ENCODE results near the gene ONECUT2. TPM values are rescaled to one million over a fixed set of nuclear protein-coding genes. Genes with fewer than 3 reads are reported as not detected.
A peak's percentile ranks its signal among the peaks of the same experiment; 100 is the strongest.
"Not testable (repeated sequence)": the region's sequence is repeated elsewhere in the genome, so short reads cannot be mapped to it uniquely, and the experiment has no call there.

The ONECUT2 gene
- total and polyA plus RNA-seq, 9 of the 15 experiments (the other 6 are each of a cell fraction or from before 2014, with no cell fraction given): 0.27 to 2.5 (median 0.83) TPM

- TF ChIP-seq NBN (IDR thresholded peaks at IDR 0.05; ENCODE audit: low read depth): no peak
Measured at GRCh38 chr18:57519668-57520424, 84.7 kb downstream of the ONECUT2 start (continued).

GRCh38 chr18:57522348-57522747, 87.2 kb downstream of the ONECUT2 start:
- H3K9ac ChIP-seq (ENCODE audit: insufficient read depth in 1 of 2, low read depth in 2 of 2, low read length in 2 of 2); H3K36me3 ChIP-seq (ENCODE audit: control insufficient read depth, insufficient read depth, low read length); ATAC-seq; H3K79me2 ChIP-seq (ENCODE audit: control insufficient read depth, insufficient read depth, low read length); H3K4me1 ChIP-seq (replicated peaks in 1 of 2; ENCODE audit: control insufficient read depth in 2 of 2, insufficient read depth in 2 of 2, low read length in 2 of 2); H4K20me1 ChIP-seq (replicated peaks; ENCODE audit: control insufficient read depth, insufficient read depth, low read length); H2AFZ ChIP-seq (ENCODE audit: low read depth, low read length); in situ Hi-C loops (cut with MboI); DNase-seq (ENCODE audit: extremely low read depth in 1 of 4, low spot score in 3 of 4); H3K9me1 ChIP-seq (ENCODE audit: control insufficient read depth, insufficient read depth, low read length); POLR2A ChIA-PET; CTCF ChIA-PET (ENCODE audit: low intra/inter-chr PET ratio); H3K4me3 ChIP-seq; H3K9me3 ChIP-seq (replicated peaks; ENCODE audit: control insufficient read depth, insufficient read depth, low read depth, low read length); H3K27ac ChIP-seq (ENCODE audit: extremely low read depth, low read depth, low read length); H3K27me3 ChIP-seq (ENCODE audit: control insufficient read depth in 2 of 2, insufficient read depth in 2 of 2, low read length in 2 of 2); BruUV-seq (replicated peaks); H3K4me2 ChIP-seq (ENCODE audit: insufficient read depth, low read length); intact Hi-C loops (cut with micrococcal nuclease): not testable (repeated sequence)
- FAIRE-seq: peak; percentile 74

- Histone ChIP-seq H3K4me3 (no peak overlapping the region), H4K20me1 (replicated peaks; ENCODE audit: control insufficient read depth, insufficient read depth, low read length) (no peaks in the 10 kb centered on the region), H3K4me2 (ENCODE audit: insufficient read depth, low read length) (peak overlapping the region; percentile 56; the same call in 1 of the 2 replicates), H3K27me3 (ENCODE audit: control insufficient read depth in 2 of 2, insufficient read depth in 2 of 2, low read length in 2 of 2) (no peaks in the 10 kb centered on the region), H3K9me1 (ENCODE audit: control insufficient read depth, insufficient read depth, low read length) (no peaks in the 10 kb centered on the region), H3K4me1 (replicated peaks in 1 of 2; ENCODE audit: control insufficient read depth in 2 of 2, insufficient read depth in 2 of 2, low read length in 2 of 2) (peaks cover 3 to 4% of the 10 kb centered on the region in 2 experiments; a peak in 3 of 5 replicates), H3K27ac (ENCODE audit: extremely low read depth, low read depth, low read length) (no peak overlapping the region), H3K79me2 (ENCODE audit: control insufficient read depth, insufficient read depth, low read length) (no peaks in the 10 kb centered on the region), H3K9ac (ENCODE audit: insufficient read depth in 1 of 2, low read depth in 2 of 2, low read length in 2 of 2) (no peak overlapping the region), H2AFZ (ENCODE audit: low read depth, low read length) (peak overlapping the region; percentile 44), H3K36me3 (ENCODE audit: control insufficient read depth, insufficient read depth, low read length) (no peaks in the 10 kb centered on the region), H3K9me3 (replicated peaks; ENCODE audit: control insufficient read depth, insufficient read depth, low read depth, low read length) (no peaks in the 10 kb centered on the region)
- whole genome bisulfite sequencing (ENCODE audit: insufficient coverage, low coverage, missing lambda C conversion rate): 18% methylated on average over 11 of the region's 11 CpGs
- no TSS peak for BruUV-seq (replicated peaks)
- intact Hi-C loops (cut with micrococcal nuclease): no loop called here
- DNase-seq (ENCODE audit: extremely low read depth in 1 of 4, low spot score in 3 of 4): peak in 2 of 4 experiments; percentile 16 to 17
- ChIA-PET POLR2A (no interaction called here), CTCF (ENCODE audit: low intra/inter-chr PET ratio) (no interaction called here)
- FAIRE-seq: no peak
- in situ Hi-C loops (cut with MboI): no loop called here
- ATAC-seq: peak; percentile 57; the same call in 2 of the 3 replicates
- TF ChIP-seq RFX1 (IDR thresholded peaks at IDR 0.05): no peak
- TF ChIP-seq SNIP1 (IDR thresholded peaks at IDR 0.05; ENCODE audit: low read depth): no peak
- TF ChIP-seq TARDBP (IDR thresholded peaks at IDR 0.05): no peak
- no peak for TF ChIP-seq IRF9 (tag; IDR thresholded peaks at IDR 0.05)
- TF ChIP-seq BRD9 (IDR thresholded peaks at IDR 0.05; ENCODE audit: low read depth, partially characterized antibody): no peak
- no peak for TF ChIP-seq SMARCA4 (IDR thresholded peaks at IDR 0.05)
- no peak for TF ChIP-seq BCOR (IDR thresholded peaks at IDR 0.05)
- no peak for TF ChIP-seq NFRKB (IDR thresholded peaks at IDR 0.05; ENCODE audit: low read depth)
- TF ChIP-seq BDP1 (IDR thresholded peaks at IDR 0.05; ENCODE audit: insufficient read depth, insufficient read length): no peak
- peak; percentile 96 for TF ChIP-seq ZNF316 (IDR thresholded peaks at IDR 0.05)
- no peak for TF ChIP-seq FOS (IDR thresholded peaks at IDR 0.05; ENCODE audit: extremely low read depth, insufficient read length)
- no peak for TF ChIP-seq GABPB2 (CRISPR knock-in tag; conservative IDR thresholded peaks at IDR 0.05)
Measured at GRCh38 chr18:57523171-57523956, 88.2 kb downstream of the ONECUT2 start.
